OCI-LY7 (cell line): ENCODE data around the gene CASP5. TPM values are rescaled to one million over a fixed set of nuclear protein-coding genes. Genes with fewer than 3 reads are reported as not detected.
"Not testable (repeated sequence)": the region's sequence is repeated elsewhere in the genome, so short reads cannot be mapped to it uniquely, and the experiment has no call there.

Experiments used
- Bru-seq: library from RNA; stranded (reverse); fragments of 400-500 nt; gene quantifications from one replicate; lab custom pipeline; 2021; lab: Mats Ljungman, UMichigan
- BruChase-seq, 2 experiments: library from RNA; stranded (reverse); fragments of 400-500 nt; gene quantifications; one replicate each; lab custom pipeline; 2021; lab: Mats Ljungman, UMichigan
- BruUV-seq: library from RNA; stranded (reverse); fragments of 400-500 nt; replicated peaks from 2 replicates; lab custom pipeline; 2021; lab: Mats Ljungman, UMichigan
- CTCF ChIA-PET: fragments of 300-600 bp; sonication (Branson Sonifier 250); formaldehyde crosslinking; loops from one replicate; lab custom pipeline; 2022; ENCODE audit warnings: antibody characterized with exemption; ENCODE audit not compliant: unreplicated experiment; lab: Charles Lee
- POLR2A ChIA-PET: fragments of 300-600 bp; sonication (Branson Sonifier 250); formaldehyde crosslinking; loops from one replicate; lab custom pipeline; 2022; ENCODE audit warnings: antibody characterized with exemption; lab: Charles Lee
- DNase-seq: peaks from one replicate; pipeline ENCODE4 v3.0.0-alpha.2; 2015; ENCODE audit warnings: low spot score
- H2AFZ ChIP-seq: fragments of 200-600 bp; sonication (generic), shearing (Covaris generic); 2 replicates; pipeline ENCODE4 v1.6.1; 2014; ENCODE audit warnings: mild to moderate bottlenecking, antibody characterized with exemption, low read length, moderate library complexity
- H3K27ac ChIP-seq: fragments of 200-600 bp; sonication (generic); 2 replicates; pipeline ENCODE4 v1.5.1; 2014; ENCODE audit warnings: mixed run types, low read depth, mild to moderate bottlenecking, moderate library complexity, low read length, inconsistent platforms; ENCODE audit not compliant: poor library complexity, severe bottlenecking
- H3K36me3 ChIP-seq: fragments of 200-600 bp; sonication (generic); 2 replicates; pipeline ENCODE4 v1.6.1; 2014; ENCODE audit warnings: mild to moderate bottlenecking, antibody characterized with exemption, low read length, moderate library complexity, mixed read lengths; ENCODE audit not compliant: insufficient read depth
- H3K4me1 ChIP-seq: fragments of 200-600 bp; sonication (generic); 2 replicates; pipeline ENCODE4 v1.5.1; 2014; ENCODE audit warnings: mild to moderate bottlenecking, low read length; ENCODE audit not compliant: insufficient read depth, poor library complexity, severe bottlenecking
- H3K4me2 ChIP-seq: fragments of 200-600 bp; sonication (generic); 2 replicates; pipeline ENCODE4 v1.6.1; 2014; ENCODE audit warnings: mild to moderate bottlenecking, low read length
- H3K4me3 ChIP-seq: fragments of 200-600 bp; sonication (generic); 2 replicates; pipeline ENCODE4 v1.5.1; 2014; ENCODE audit warnings: mild to moderate bottlenecking, low read depth, low read length; ENCODE audit not compliant: poor library complexity, severe bottlenecking
- H3K79me2 ChIP-seq: fragments of 200-600 bp; sonication (generic); 2 replicates; pipeline ENCODE4 v1.6.1; 2016; ENCODE audit warnings: low read depth, mild to moderate bottlenecking, low read length, moderate library complexity, mixed read lengths; ENCODE audit not compliant: insufficient read depth
- H3K9me2 ChIP-seq: fragments of 200-600 bp; sonication (generic); 2 replicates; pipeline ENCODE4 v1.6.1; 2016; ENCODE audit warnings: mild to moderate bottlenecking, low read length, mixed read lengths; ENCODE audit not compliant: insufficient read depth
- H3K9me3 ChIP-seq: fragments of 200-600 bp; sonication (generic); 2 replicates; pipeline ENCODE4 v1.6.1; 2014; ENCODE audit warnings: mild to moderate bottlenecking, mixed run types, low read length, mixed read lengths
- H4K20me1 ChIP-seq: fragments of 200-600 bp; sonication (generic); 2 replicates; pipeline ENCODE4 v1.6.1; 2014; ENCODE audit warnings: mild to moderate bottlenecking, antibody characterized with exemption, low read length, moderate library complexity, mixed read lengths; ENCODE audit not compliant: insufficient read depth
- EZH2phosphoT487 ChIP-seq: fragments of 200-600 bp; sonication (generic); IDR thresholded peaks from 2 replicates; pipeline ENCODE4 v1.6.1; 2018; ENCODE audit warnings: low read depth, borderline replicate concordance, mild to moderate bottlenecking, mixed run types, antibody characterized with exemption, low read length, moderate library complexity, mixed read lengths
- intact Hi-C: fragments of 100-400 bp; cut with micrococcal nuclease; formaldehyde crosslinking; loops from one replicate; pipeline ENCODE4 v1.10.0; 2022; ENCODE audit not compliant: unreplicated experiment
- long read RNA-seq: library from polyadenylated mRNA; stranded (forward); transcript quantifications from one replicate; pipeline ENCODE4 v2.0.0, GENCODE V29; 2022
- total RNA-seq, 2 experiments: library from RNA; depleted of rRNA in 1 of 2; stranded (reverse); fragments of >200 nt in 1 of 2; shearing (Covaris generic) in 1 of 2; gene quantifications; 2 replicates each; pipeline ENCODE4 v1.2.3, GENCODE V29; 2014 to 2022
- TF ChIP-seq, protein P1 (sequence below): fragments of 200-600 bp; sonication (generic); conservative IDR thresholded peaks from 2 replicates; pipeline ENCODE4 v1.5.1; 2014; ENCODE audit warnings: mild to moderate bottlenecking, antibody characterized with exemption, low read length, moderate library complexity, mixed read lengths

The CASP5 gene
- total RNA-seq (2014; rRNA removed; shearing (Covaris generic)) (not detected in 2 replicates), total RNA-seq (2022) (not detected in 2 replicates), Bru-seq, nascent RNA (not detected), BruChase-seq, experiment 1, labeled RNA remaining after a 6-hour chase (not detected), BruChase-seq, experiment 2, labeled RNA remaining after a 2-hour chase (percentile 5 among the genes with signal in this experiment)
- long read RNA-seq = 0 reads

DNA sequence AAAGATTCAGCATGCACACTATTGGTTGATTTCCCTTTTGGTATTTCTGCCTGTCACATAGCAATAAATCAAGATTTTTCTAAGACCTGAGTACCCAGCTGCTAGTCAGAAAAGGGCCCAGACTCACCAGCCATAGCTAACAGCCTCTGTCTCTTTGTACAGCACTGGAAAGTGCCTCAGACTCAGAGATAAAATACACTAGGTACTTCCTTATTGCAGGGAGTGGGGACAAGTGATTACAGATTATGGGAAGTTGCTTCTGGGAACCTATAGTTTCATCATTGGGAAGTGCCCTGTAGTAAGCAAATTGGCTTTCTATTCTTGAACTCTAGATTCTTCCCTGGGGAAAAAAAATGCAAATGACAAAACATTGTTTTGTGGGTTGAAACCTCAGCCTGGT, at the start of gene CASP5:
TSS of gene CASP5 (minus strand) at position 166 of the 400 bp plus-strand sequence. CDS start at position 134, 32 bp downstream.
- DNase-seq = no peak
- no TSS peak for BruUV-seq
- Histone ChIP-seq H2AFZ (no peak within 1 kb of the TSS), H3K9me3 (no peaks in the 10 kb centered on the region), H3K4me2 (no peak within 1 kb of the TSS), H4K20me1 (no peaks in the 10 kb centered on the region), H3K9me2 (no peaks in the 10 kb centered on the region), H3K79me2 (no peaks in the 10 kb centered on the region), H3K4me3 (no peak within 1 kb of the TSS), H3K4me1 (no peaks in the 10 kb centered on the region), H3K27ac (no peak within 1 kb of the TSS), H3K36me3 (no peaks in the 10 kb centered on the region)
- ChIA-PET POLR2A (no interaction called here), CTCF (no interaction called here)
- TF ChIP-seq, protein P1, sequence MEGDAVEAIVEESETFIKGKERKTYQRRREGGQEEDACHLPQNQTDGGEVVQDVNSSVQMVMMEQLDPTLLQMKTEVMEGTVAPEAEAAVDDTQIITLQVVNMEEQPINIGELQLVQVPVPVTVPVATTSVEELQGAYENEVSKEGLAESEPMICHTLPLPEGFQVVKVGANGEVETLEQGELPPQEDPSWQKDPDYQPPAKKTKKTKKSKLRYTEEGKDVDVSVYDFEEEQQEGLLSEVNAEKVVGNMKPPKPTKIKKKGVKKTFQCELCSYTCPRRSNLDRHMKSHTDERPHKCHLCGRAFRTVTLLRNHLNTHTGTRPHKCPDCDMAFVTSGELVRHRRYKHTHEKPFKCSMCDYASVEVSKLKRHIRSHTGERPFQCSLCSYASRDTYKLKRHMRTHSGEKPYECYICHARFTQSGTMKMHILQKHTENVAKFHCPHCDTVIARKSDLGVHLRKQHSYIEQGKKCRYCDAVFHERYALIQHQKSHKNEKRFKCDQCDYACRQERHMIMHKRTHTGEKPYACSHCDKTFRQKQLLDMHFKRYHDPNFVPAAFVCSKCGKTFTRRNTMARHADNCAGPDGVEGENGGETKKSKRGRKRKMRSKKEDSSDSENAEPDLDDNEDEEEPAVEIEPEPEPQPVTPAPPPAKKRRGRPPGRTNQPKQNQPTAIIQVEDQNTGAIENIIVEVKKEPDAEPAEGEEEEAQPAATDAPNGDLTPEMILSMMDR = no peak
- TF ChIP-seq EZH2phosphoT487 = no peak
- intact Hi-C loops = no loop called here

DNA sequence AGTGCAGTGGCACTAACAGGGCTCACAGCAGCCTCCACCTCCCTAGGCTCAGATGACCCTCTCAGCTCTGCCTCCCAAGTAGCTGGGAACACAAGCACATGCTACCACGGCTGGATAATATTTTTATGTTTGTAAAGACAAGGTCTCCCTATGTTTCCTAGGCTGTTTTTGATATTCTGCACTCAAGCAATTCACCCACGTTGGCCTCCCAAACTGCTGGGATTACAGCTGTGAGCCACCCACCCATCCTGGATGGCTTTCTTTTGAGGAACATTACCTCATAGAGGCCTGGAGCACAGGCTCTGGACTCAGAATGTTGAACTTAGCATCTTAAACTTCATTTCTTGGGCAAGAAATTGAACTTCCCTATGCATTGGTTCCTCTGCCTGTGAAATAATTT, 49.1 kb upstream of the CASP5 start:
- DNase-seq, H3K9me3 ChIP-seq, H2AFZ ChIP-seq, H3K4me2 ChIP-seq, H3K4me3 ChIP-seq, H3K27ac ChIP-seq, intact Hi-C loops, H3K36me3 ChIP-seq, POLR2A ChIA-PET, H4K20me1 ChIP-seq, CTCF ChIA-PET, H3K79me2 ChIP-seq, H3K9me2 ChIP-seq, BruUV-seq, H3K4me1 ChIP-seq: not testable (repeated sequence)

DNA sequence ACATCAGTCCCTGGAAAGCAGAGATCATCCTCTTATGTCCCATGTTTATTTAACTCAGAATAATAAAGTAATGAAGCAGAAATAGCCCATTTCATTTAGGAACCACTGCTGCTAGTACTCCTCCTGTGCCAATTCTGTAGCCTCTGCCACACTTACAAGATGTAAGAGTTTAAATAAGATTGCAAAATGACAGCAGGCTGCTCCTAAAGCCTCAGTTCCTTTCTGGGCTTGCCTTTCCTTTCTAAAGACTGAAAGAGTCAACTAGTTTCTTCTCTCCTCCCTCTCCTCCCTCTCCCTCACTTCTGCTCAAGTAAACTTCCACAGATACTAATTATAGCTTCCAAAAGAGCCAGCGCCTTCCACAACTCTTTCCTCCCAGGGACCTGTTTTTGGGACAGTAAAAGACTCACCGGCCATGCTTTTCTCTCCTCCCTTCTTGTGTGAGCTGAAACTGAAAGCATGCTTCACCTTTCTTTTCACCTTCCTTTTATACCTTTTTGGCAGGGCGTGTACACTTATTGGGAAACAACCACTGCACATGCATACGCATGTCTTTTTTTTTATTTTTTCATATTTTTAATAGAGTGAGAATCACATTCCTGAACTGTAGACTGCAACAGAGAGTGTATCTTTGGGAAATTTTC, 48.2 kb upstream of the CASP5 start:
- intact Hi-C loops = no loop called here
- TF ChIP-seq, protein P1 = no peak
- TF ChIP-seq EZH2phosphoT487 = no peak
- Histone ChIP-seq H3K4me2 (no peak overlapping the region), H3K36me3 (no peaks in the 10 kb centered on the region), H2AFZ (no peak overlapping the region), H3K9me2 (no peaks in the 10 kb centered on the region), H3K79me2 (no peaks in the 10 kb centered on the region), H3K4me1 (no peaks in the 10 kb centered on the region), H3K9me3 (no peaks in the 10 kb centered on the region), H4K20me1 (no peaks in the 10 kb centered on the region), H3K27ac (no peak overlapping the region), H3K4me3 (no peak overlapping the region)
- ChIA-PET CTCF (no interaction called here), POLR2A (no interaction called here)
- no peak for DNase-seq
- no TSS peak for BruUV-seq
